Smooth muscle cell (in vitro differentiated cells): ENCODE data around the gene MVK. TPM values are rescaled to one million over a fixed set of nuclear protein-coding genes. Genes with fewer than 3 reads are reported as not detected.

ENCODE experiments used
- DNase-seq: peaks from one replicate; lab custom pipeline; 2025; ENCODE audit not compliant: unreplicated experiment; lab: John Stamatoyannopoulos, UW
- H2AFZ ChIP-seq: fragments of 200-600 bp; sonication (generic); 2 replicates; pipeline ENCODE4 v1.6.0; 2016; ENCODE audit warnings: antibody characterized with exemption, low read depth, mild to moderate bottlenecking
- H3F3A ChIP-seq: fragments of 200-600 bp; sonication (generic); 2 replicates; pipeline ENCODE4 v1.6.0; 2017; ENCODE audit warnings: antibody characterized with exemption, low read depth
- H3K27ac ChIP-seq: fragments of 200-600 bp; sonication (generic); 2 replicates; pipeline ENCODE4 v1.5.1; 2016; ENCODE audit warnings: low read depth, mild to moderate bottlenecking
- H3K27me3 ChIP-seq: fragments of 200-600 bp; sonication (generic); 2 replicates; pipeline ENCODE4 v1.6.1; 2016; ENCODE audit warnings: low read depth, mild to moderate bottlenecking
- H3K36me3 ChIP-seq: fragments of 200-600 bp; sonication (generic); 2 replicates; pipeline ENCODE4 v1.5.1; 2016; ENCODE audit warnings: low read depth
- H3K4me1 ChIP-seq: fragments of 200-600 bp; sonication (generic); 2 replicates; pipeline ENCODE4 v1.5.1; 2016; ENCODE audit warnings: low read depth
- H3K4me2 ChIP-seq: fragments of 200-600 bp; sonication (generic); 2 replicates; pipeline ENCODE4 v1.6.0; 2016; ENCODE audit warnings: mild to moderate bottlenecking
- H3K4me3 ChIP-seq: fragments of 200-600 bp; sonication (generic); 2 replicates; pipeline ENCODE4 v1.5.1; 2016; ENCODE audit warnings: mild to moderate bottlenecking
- H3K79me2 ChIP-seq: fragments of 200-600 bp; sonication (generic); 2 replicates; pipeline ENCODE4 v1.6.0; 2016; ENCODE audit warnings: low read depth, mild to moderate bottlenecking
- H3K9ac ChIP-seq: fragments of 200-600 bp; sonication (generic); 2 replicates; pipeline ENCODE4 v1.6.0; 2016; ENCODE audit warnings: low read depth
- H3K9me3 ChIP-seq: fragments of 200-600 bp; sonication (generic); replicated peaks from 2 replicates; pipeline ENCODE4 v1.5.1; 2016; ENCODE audit warnings: low read depth
- H4K20me1 ChIP-seq: fragments of 200-600 bp; sonication (generic); 2 replicates; pipeline ENCODE4 v1.6.0; 2016; ENCODE audit warnings: low read depth
- CTCF ChIP-seq: fragments of 200-600 bp; sonication (generic); IDR thresholded peaks from 2 replicates; pipeline ENCODE4 v1.5.1; 2017; ENCODE audit warnings: borderline replicate concordance, mild to moderate bottlenecking, antibody characterized with exemption; ENCODE audit not compliant: insufficient read depth, poor library complexity, severe bottlenecking
- WGBS: methylation state at CpG from one replicate; pipeline ENCODE4 v1.1.7; 2016; ENCODE audit warnings: low lambda C conversion rate; 5-methylcytosine and 5-hydroxymethylcytosine counted together
- polyA plus RNA-seq: library from polyadenylated mRNA; unstranded; fragments of >200 nt; fragmentation: Nextera tagmentation; extraction: Ambion mirVana; gene quantifications from 2 replicates; pipeline ENCODE4 v1.2.1, GENCODE V29; 2016
- total RNA-seq: library from RNA; depleted of rRNA; stranded (reverse); fragments of >200 nt; gene quantifications from 2 replicates; pipeline ENCODE4 v1.2.3, GENCODE V29; 2014

MVK gene
- total RNA-seq (13.9 and 21.1 TPM in 2 replicates), polyA plus RNA-seq (11.8 and 16.3 TPM in 2 replicates)

- 2% methylated on average over 69 of the region's 74 CpGs for WGBS
- H3F3A ChIP-seq, result no peaks in the 10 kb centered on the region
These were observed at the start of gene MVK, which contains the start of gene MMAB for GRCh38 chr12:109573029-109573913. MVK (plus strand) TSS chr12:109573794; CDS start chr12:109574823, 1,029 bp downstream. MMAB (minus strand) TSS chr12:109573504; CDS start chr12:109573480, 24 bp downstream.

GRCh38 chr12:109524466-109525278 is 48.9 kb upstream of the MVK start:
- Histone ChIP-seq H3K27ac (no peak overlapping the region), H2AFZ (no peak overlapping the region), H3K79me2 (no peaks in the 10 kb centered on the region), H3K9ac (no peak overlapping the region), H3K36me3 (no peaks in the 10 kb centered on the region), H3F3A (peaks cover 5% of the 10 kb centered on the region), H3K27me3 (no peaks in the 10 kb centered on the region), H3K4me2 (no peak overlapping the region), H4K20me1 (no peaks in the 10 kb centered on the region), H3K9me3 (no peaks in the 10 kb centered on the region), H3K4me3 (no peak overlapping the region), H3K4me1 (peaks cover 33% of the 10 kb centered on the region)
- no peak for TF ChIP-seq CTCF
- DNase-seq, result no peak
- WGBS, result 70% methylated on average over 26 of the region's 26 CpGs

More at GRCh38 chr12:109573029-109573913, at the start of gene MVK, which contains the start of gene MMAB:
- no peaks in the 10 kb centered on the region for H3K9me3 ChIP-seq
- H3K27ac ChIP-seq, result peak within 1 kb of the TSS; percentile 72
- H3K4me3 ChIP-seq, result peak within 1 kb of the TSS; percentile 83
- H3K9ac ChIP-seq, result peak within 1 kb of the TSS; percentile 77
- no peak for TF ChIP-seq CTCF
- DNase-seq, result peak; percentile 89
- H4K20me1 ChIP-seq, result no peaks in the 10 kb centered on the region
- H3K4me1 ChIP-seq, result peaks cover 18% of the 10 kb centered on the region
- H3K27me3 ChIP-seq, result no peaks in the 10 kb centered on the region
- H2AFZ ChIP-seq, result peak within 1 kb of the TSS; percentile 67
- H3K4me2 ChIP-seq, result peak within 1 kb of the TSS; percentile 97
- H3K79me2 ChIP-seq, result peaks cover 32% of the 10 kb centered on the region
- peaks cover 4% of the 10 kb centered on the region for H3K36me3 ChIP-seq

GRCh38 chr12:109525279-109525585 is 48.4 kb upstream of the MVK start:
- Histone ChIP-seq H2AFZ (no peak overlapping the region), H3K27ac (no peak overlapping the region), H4K20me1 (no peaks in the 10 kb centered on the region), H3K79me2 (no peaks in the 10 kb centered on the region), H3K4me2 (no peak overlapping the region), H3F3A (peaks cover under 1% of the 10 kb centered on the region), H3K9me3 (no peaks in the 10 kb centered on the region), H3K4me3 (no peak overlapping the region), H3K9ac (no peak overlapping the region), H3K27me3 (no peaks in the 10 kb centered on the region), H3K4me1 (peaks cover 38% of the 10 kb centered on the region), H3K36me3 (no peaks in the 10 kb centered on the region)
- DNase-seq, result no peak
- 35% methylated on average over 3 of the region's 3 CpGs for WGBS
- no peak for TF ChIP-seq CTCF
